MM.1S (cell line): ENCODE results near the gene MAP3K4.

Experiments used
- DNase-seq: peaks from one replicate; pipeline ENCODE4 v3.0.0-alpha.2; 2015
- H2AFZ ChIP-seq: fragments of 300-600 bp; sonication (generic); 2 replicates; pipeline ENCODE4 v1.6.0; 2016; ENCODE audit warnings: antibody characterized with exemption, low read length
- H3F3A ChIP-seq: fragments of 300-600 bp; sonication (generic); 2 replicates; pipeline ENCODE4 v1.6.1; 2016; ENCODE audit warnings: mild to moderate bottlenecking, antibody characterized with exemption, low read length, moderate library complexity, mixed read lengths; ENCODE audit not compliant: insufficient read depth
- H3K27ac ChIP-seq: fragments of 300-600 bp; sonication (generic); 2 replicates; pipeline ENCODE4 v1.5.1; 2016; ENCODE audit warnings: mild to moderate bottlenecking, low read length
- H3K27me3 ChIP-seq: fragments of 300-600 bp; sonication (generic); replicated peaks from 2 replicates; pipeline ENCODE4 v1.6.0; 2016; ENCODE audit warnings: low read length; ENCODE audit not compliant: insufficient read depth
- H3K36me3 ChIP-seq: fragments of 300-600 bp; sonication (generic); replicated peaks from 2 replicates; pipeline ENCODE4 v1.6.1; 2016; ENCODE audit warnings: mild to moderate bottlenecking, low read length, mixed read lengths; ENCODE audit not compliant: insufficient read depth
- H3K4me1 ChIP-seq: fragments of 300-600 bp; sonication (generic); 2 replicates; pipeline ENCODE4 v1.6.1; 2016; ENCODE audit warnings: low read length, mixed read lengths
- H3K4me2 ChIP-seq: fragments of 300-600 bp; sonication (generic); 2 replicates; pipeline ENCODE4 v1.6.0; 2016; ENCODE audit warnings: low read depth, low read length
- H3K4me3 ChIP-seq: fragments of 300-600 bp; sonication (generic); 2 replicates; pipeline ENCODE4 v1.5.1; 2016; ENCODE audit warnings: low read length, mixed read lengths
- H3K79me2 ChIP-seq: fragments of 300-600 bp; sonication (generic); 2 replicates; pipeline ENCODE4 v1.6.1; 2016; ENCODE audit warnings: mixed run types, low read length, mixed read lengths
- H3K9ac ChIP-seq: fragments of 300-600 bp; sonication (generic); 2 replicates; pipeline ENCODE4 v1.6.1; 2016; ENCODE audit warnings: low read length, mixed read lengths
- H3K9me2 ChIP-seq: fragments of 300-600 bp; sonication (generic); replicated peaks from 2 replicates; pipeline ENCODE4 v1.6.1; 2016; ENCODE audit warnings: mild to moderate bottlenecking, low read length, mixed read lengths; ENCODE audit not compliant: insufficient read depth
- H3K9me3 ChIP-seq: fragments of 300-600 bp; sonication (generic); replicated peaks from 2 replicates; pipeline ENCODE4 v1.6.1; 2016; ENCODE audit warnings: mild to moderate bottlenecking, low read length, mixed read lengths; ENCODE audit not compliant: insufficient read depth
- H4K20me1 ChIP-seq: fragments of 300-600 bp; sonication (generic); 2 replicates; pipeline ENCODE4 v1.6.1; 2016; ENCODE audit warnings: mild to moderate bottlenecking, low read length, moderate library complexity, mixed read lengths; ENCODE audit not compliant: insufficient read depth
- CTCF ChIP-seq: fragments of 300-600 bp; sonication (generic); IDR thresholded peaks from 2 replicates; pipeline ENCODE4 v1.5.1; 2016; ENCODE audit warnings: antibody characterized with exemption, low read length, mixed read lengths
- EZH2 ChIP-seq: fragments of 300-600 bp; sonication (generic); optimal IDR thresholded peaks from 2 replicates; pipeline ENCODE3; 2017; ENCODE audit warnings: low read depth, mild to moderate bottlenecking, antibody characterized with exemption, low read length, mixed read lengths
- EZH2phosphoT487 ChIP-seq: fragments of 300-600 bp; sonication (generic); IDR thresholded peaks from 2 replicates; pipeline ENCODE4 v1.6.1; 2018; ENCODE audit warnings: antibody characterized with exemption, low read length

MAP3K4 gene

GRCh38 chr6:161101517-161101916 is 109.9 kb downstream of the MAP3K4 start:
- Histone ChIP-seq H3K9ac (no peak overlapping the region), H3K27ac (no peak overlapping the region), H4K20me1 (no peaks in the 10 kb centered on the region), H2AFZ (no peak overlapping the region), H3K9me2 (no peaks in the 10 kb centered on the region), H3K4me2 (no peak overlapping the region), H3K4me1 (no peaks in the 10 kb centered on the region), H3K36me3 (no peaks in the 10 kb centered on the region; the same call in 1 of the 2 replicates), H3K79me2 (no peaks in the 10 kb centered on the region), H3K4me3 (no peak overlapping the region), H3F3A (no peaks in the 10 kb centered on the region), H3K9me3 (no peaks in the 10 kb centered on the region), H3K27me3 (no peaks in the 10 kb centered on the region)
- DNase-seq, result no peak
- no peak for TF ChIP-seq CTCF
- no peak for TF ChIP-seq EZH2
- TF ChIP-seq EZH2phosphoT487, result no peak

DNA sequence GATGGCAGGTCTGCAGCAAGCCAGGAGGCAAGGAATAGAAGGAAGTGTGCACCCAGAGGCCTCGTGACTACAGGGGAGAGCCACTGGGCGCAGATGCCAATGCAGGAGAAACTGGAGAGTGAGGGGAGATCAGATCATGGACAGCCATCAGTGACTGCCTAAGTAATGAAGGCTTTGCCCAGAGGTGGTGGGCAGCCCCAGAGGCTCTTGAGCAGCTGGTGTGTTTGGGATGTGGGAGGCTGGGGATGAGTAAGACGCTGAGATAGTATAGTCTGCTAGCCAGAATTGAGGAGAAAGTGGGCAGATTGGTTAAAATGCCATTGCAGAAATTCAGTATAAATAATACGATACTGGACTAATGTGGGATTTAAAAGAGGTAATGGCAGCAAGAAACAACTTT is 111.9 kb downstream of the MAP3K4 start:
- no peaks in the 10 kb centered on the region for H3K27me3 ChIP-seq

GRCh38 chr6:161104966-161105365 is 113.4 kb downstream of the MAP3K4 start:
- Histone ChIP-seq H3K27ac (no peak overlapping the region), H3K9ac (no peak overlapping the region), H3K9me2 (no peaks in the 10 kb centered on the region), H3K9me3 (no peaks in the 10 kb centered on the region), H2AFZ (no peak overlapping the region), H4K20me1 (no peaks in the 10 kb centered on the region), H3K4me2 (no peak overlapping the region), H3K27me3 (no peaks in the 10 kb centered on the region), H3F3A (no peaks in the 10 kb centered on the region), H3K79me2 (no peaks in the 10 kb centered on the region), H3K4me3 (no peak overlapping the region), H3K4me1 (no peaks in the 10 kb centered on the region), H3K36me3 (no peaks in the 10 kb centered on the region; the same call in 1 of the 2 replicates)
- no peak for DNase-seq
- TF ChIP-seq EZH2phosphoT487, result no peak
- no peak for TF ChIP-seq CTCF
- TF ChIP-seq EZH2, result no peak

More for the DNA sequence above, 111.9 kb downstream of the MAP3K4 start:
- no peak overlapping the region for H3K27ac ChIP-seq
- H3K9ac ChIP-seq, result no peak overlapping the region
- TF ChIP-seq CTCF (no peak), EZH2 (no peak), EZH2phosphoT487 (no peak)
- no peaks in the 10 kb centered on the region for H3K9me3 ChIP-seq
- no peaks in the 10 kb centered on the region for H3F3A ChIP-seq
- no peak overlapping the region for H2AFZ ChIP-seq
- DNase-seq, result no peak
- H3K4me1 ChIP-seq, result no peaks in the 10 kb centered on the region
- H3K36me3 ChIP-seq, result no peaks in the 10 kb centered on the region; the same call in 1 of the 2 replicates
- no peaks in the 10 kb centered on the region for H3K9me2 ChIP-seq
- no peaks in the 10 kb centered on the region for H4K20me1 ChIP-seq
- H3K79me2 ChIP-seq, result no peaks in the 10 kb centered on the region
- H3K4me3 ChIP-seq, result no peak overlapping the region
- H3K4me2 ChIP-seq, result no peak overlapping the region
